Peyer's patch (tissue), 4 donors: ENCODE measurements around the gene GCLM.
"Not testable (repeated sequence)": the region's sequence is repeated elsewhere in the genome, so short reads cannot be mapped to it uniquely, and the experiment has no call there.

Experiments
- CTCF ChIP-seq, 6 experiments: fragments of 450-650 bp in 4 of 6; fragments of 200-600 bp in 2 of 6; sonication (generic) in 1 of 6; IDR thresholded peaks; one replicate each; pipeline ENCODE4 v1.5.1; 2017 to 2019; ENCODE audit warnings: antibody characterized with exemption in 6 of 6, mild to moderate bottlenecking in 3 of 6, moderate library complexity in 1 of 6
- POLR2A ChIP-seq, 2 donors: fragments of 450-650 bp; IDR thresholded peaks; one replicate each; pipeline ENCODE4 v1.5.1; 2017; ENCODE audit warnings: antibody characterized with exemption in 2 of 2, mild to moderate bottlenecking in 2 of 2, moderate library complexity in 2 of 2

DNA sequence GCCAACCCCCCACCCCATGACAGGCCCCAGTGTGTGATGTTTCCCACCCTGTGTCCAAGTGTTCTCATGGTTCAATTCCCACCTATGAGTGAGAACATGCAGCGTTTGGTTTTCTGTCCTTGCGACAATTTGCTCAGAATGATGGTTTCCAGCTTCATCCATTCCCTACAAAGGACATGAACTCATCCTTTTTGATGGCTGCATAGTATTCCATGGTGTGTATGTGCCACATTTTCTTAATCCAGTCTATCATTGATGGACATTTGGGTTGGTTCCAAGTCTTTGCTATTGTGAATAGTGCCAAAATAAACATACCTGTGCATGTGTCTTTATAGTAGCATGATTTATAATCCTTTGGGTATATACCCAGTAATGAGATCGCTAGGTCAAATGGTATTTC, 1.6 kb upstream of the GCLM start:
- not testable (repeated sequence) for TF ChIP-seq POLR2A, CTCF (IDR thresholded peaks at IDR 0.05)
